HCT116 (cell line): ENCODE measurements around the gene TSPAN7.

Experiments used
- ATF3 ChIP-seq: IDR thresholded peaks from 2 replicates; pipeline ENCODE4 v1.6.1; 2012
- CTCF ChIP-seq, 3 experiments: fragments of 200-600 bp in 1 of 3; sonication (generic) in 1 of 3; IDR thresholded peaks in 2 of 3; conservative IDR thresholded peaks in 1 of 3; 2 replicates each; pipeline ENCODE4 v1.5.1; 2012 to 2017; ENCODE audit warnings: low read depth in 2 of 3, low read length in 2 of 3, antibody characterized with exemption in 1 of 3, borderline replicate concordance in 1 of 3, control low read depth in 1 of 3, mild to moderate bottlenecking in 1 of 3, mixed read lengths in 1 of 3, mixed run types in 1 of 3, moderate library complexity in 1 of 3; ENCODE audit not compliant: insufficient read depth in 1 of 3
- POLR2AphosphoS5 ChIP-seq: IDR thresholded peaks from 2 replicates; pipeline ENCODE4 v1.6.1; 2011; ENCODE audit warnings: mild to moderate bottlenecking, low read depth, low read length, moderate library complexity
- RAD21 ChIP-seq: IDR thresholded peaks from 2 replicates; pipeline ENCODE4 v1.6.1; 2012; ENCODE audit warnings: low read depth, mild to moderate bottlenecking
- REST ChIP-seq: IDR thresholded peaks from 2 replicates; pipeline ENCODE4 v1.6.1; 2012; ENCODE audit warnings: low read depth
- SIN3A ChIP-seq: IDR thresholded peaks from 2 replicates; pipeline ENCODE4 v1.6.1; 2012; ENCODE audit warnings: low read depth
- YY1 ChIP-seq: IDR thresholded peaks from 2 replicates; pipeline ENCODE4 v1.6.1; 2011; ENCODE audit warnings: low read length, low read depth, moderate library complexity, mild to moderate bottlenecking; ENCODE audit not compliant: insufficient replicate concordance; ENCODE audit errors: extremely low read depth
- ZNF274 ChIP-seq: fragments of 200-500 bp; sonication (Bioruptor generic); IDR thresholded peaks from 2 replicates; pipeline ENCODE4 v1.6.1; 2014; ENCODE audit warnings: mild to moderate bottlenecking, low read depth, low read length, inconsistent platforms

GRCh38 chrX:38692961-38693360 is 131.6 kb downstream of the TSPAN7 start:
- TF ChIP-seq CTCF (IDR thresholded peaks at IDR 0.05 in 2 of 3, conservative IDR thresholded peaks at IDR 0.05 in 1 of 3; ENCODE audit: borderline replicate concordance in 1 of 3, insufficient read depth in 1 of 3, low read depth in 2 of 3, low read length in 2 of 3), result no peak
- no peak for TF ChIP-seq ZNF274
- no peak for TF ChIP-seq REST
- no peak for TF ChIP-seq ATF3
- TF ChIP-seq POLR2AphosphoS5, result no peak
- no peak for TF ChIP-seq RAD21
- TF ChIP-seq YY1, result no peak
- TF ChIP-seq SIN3A, result no peak
